ENCODE measurements around the gene HMX1. TPM values are rescaled to one million over a fixed set of nuclear protein-coding genes. Genes with fewer than 3 reads are reported as not detected.

HMX1 gene
- total and polyA plus RNA-seq, 3 experiments from 2014 or later = not detected

DNA sequence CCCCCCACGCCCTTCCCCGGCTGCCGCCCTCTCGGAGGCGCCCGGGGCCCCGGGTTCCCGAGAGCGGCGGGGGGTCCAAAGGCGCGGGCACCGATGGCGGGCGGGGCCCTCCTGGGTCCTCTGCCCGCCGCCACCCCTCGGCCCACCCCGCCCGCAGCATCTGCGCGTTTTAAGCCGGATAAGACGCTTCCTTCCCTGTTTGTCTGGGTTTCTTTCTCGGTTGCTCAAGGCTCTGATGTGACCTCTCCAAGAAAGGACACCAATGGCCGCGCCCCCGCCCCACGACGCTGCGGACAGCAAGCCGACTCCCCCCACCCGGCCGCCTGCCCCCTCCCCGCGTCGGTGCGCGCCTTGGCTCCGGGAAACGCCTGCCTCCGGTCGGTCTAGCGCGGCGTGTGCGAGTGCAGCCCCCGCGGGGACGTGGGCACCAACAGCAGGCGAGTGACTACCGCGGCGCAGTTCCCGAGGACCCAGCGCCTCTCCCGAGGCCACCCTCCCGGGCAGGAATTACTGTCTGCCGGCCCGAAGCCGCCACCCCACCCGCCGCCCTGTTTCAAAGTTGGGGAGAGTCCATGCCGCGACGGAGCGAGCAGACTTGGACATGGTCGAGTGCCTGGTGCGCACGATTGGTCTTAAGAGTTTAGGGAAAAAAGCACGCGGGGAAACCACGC lies 21.1 kb upstream of the HMX1 start:
- Histone ChIP-seq H3K4me1 (ENCODE audit: insufficient read depth, low read length) (no peaks in the 10 kb centered on the region), H3K36me3 (ENCODE audit: insufficient read depth, low read length) (no peaks in the 10 kb centered on the region), H3K9me3 (ENCODE audit: low read length) (no peaks in the 10 kb centered on the region), H3K27ac (ENCODE audit: low read depth, low read length) (no peak overlapping the region), H3K4me3 (ENCODE audit: low read length) (no peak overlapping the region), H3K27me3 (ENCODE audit: insufficient read depth, low read length, poor library complexity, severe bottlenecking) (peaks cover 4% of the 10 kb centered on the region)
- Mint-ChIP-seq H3K36me3 (no peaks in the 10 kb centered on the region), H3K27me3 (peaks cover 18 to 32% of the 10 kb centered on the region in 2 donors), H3K4me1 (peaks cover 0 to 3% (median 0%) of the 10 kb centered on the region in 3 donors), H3K27ac (no peak overlapping the region), H3K9me3 (peaks cover 0 to 2% (median 0%) of the 10 kb centered on the region in 5 donors), H3K4me3 (no peak overlapping the region)
- DNase-seq = no peak
- ChIA-PET CTCF (no interaction called here), POLR2A (no interaction called here)

DNA sequence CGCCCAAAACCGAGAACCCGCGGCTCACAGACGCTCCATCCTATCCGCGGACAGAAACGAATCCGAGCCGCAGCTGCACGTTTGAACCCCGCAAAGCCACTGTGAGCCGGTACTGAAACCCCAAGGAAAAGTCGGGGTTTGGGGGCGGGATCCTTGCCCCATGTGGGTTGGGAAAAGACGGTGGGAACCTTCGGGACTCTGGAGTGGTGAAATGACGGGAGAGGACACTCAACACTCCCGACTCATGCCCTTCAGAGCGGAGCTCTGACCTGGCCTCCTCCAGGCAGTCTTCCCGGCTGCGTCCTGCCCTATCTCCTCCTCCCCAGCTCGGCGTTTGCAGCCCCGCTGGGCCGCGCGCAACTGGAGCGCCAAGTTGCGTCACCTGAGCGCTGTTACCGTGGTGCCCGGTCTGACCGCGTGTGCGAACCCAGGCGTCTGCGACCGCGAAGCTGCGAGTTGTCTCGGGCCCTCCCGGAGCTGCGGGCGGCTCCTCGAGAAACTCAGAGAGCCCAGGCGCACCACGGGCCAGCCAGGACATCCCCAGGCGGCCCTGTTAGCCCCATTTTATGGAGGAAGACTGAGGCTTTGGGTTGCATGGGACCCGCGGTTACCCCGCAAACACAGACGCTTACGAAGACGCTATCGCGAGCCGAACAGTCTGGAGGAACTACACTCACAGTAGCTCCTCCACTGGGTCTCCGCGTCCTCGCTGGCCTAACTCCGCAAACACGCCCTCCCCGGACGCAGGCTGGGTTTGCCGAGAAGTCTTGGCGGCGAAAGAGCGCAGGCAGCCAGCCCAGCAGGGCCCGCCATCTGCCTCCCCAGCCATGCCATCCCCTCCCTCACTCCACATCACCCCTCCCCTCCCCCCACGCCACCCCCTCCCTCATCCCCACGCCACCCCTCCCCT lies 20.3 kb upstream of the HMX1 start:
- Histone ChIP-seq H3K27ac (ENCODE audit: low read depth, low read length) (no peak overlapping the region), H3K27me3 (ENCODE audit: insufficient read depth, low read length, poor library complexity, severe bottlenecking) (peaks cover 4% of the 10 kb centered on the region), H3K4me3 (ENCODE audit: low read length) (no peak overlapping the region), H3K36me3 (ENCODE audit: insufficient read depth, low read length) (no peaks in the 10 kb centered on the region), H3K4me1 (ENCODE audit: insufficient read depth, low read length) (no peaks in the 10 kb centered on the region), H3K9me3 (ENCODE audit: low read length) (no peaks in the 10 kb centered on the region)
- Mint-ChIP-seq H3K27me3 (peaks cover 25 to 38% of the 10 kb centered on the region in 2 donors), H3K9me3 (peaks cover 0 to 6% (median 0%) of the 10 kb centered on the region in 5 donors), H3K36me3 (no peaks in the 10 kb centered on the region), H3K27ac (no peak overlapping the region), H3K4me1 (peaks cover 0 to 3% (median 0%) of the 10 kb centered on the region in 3 donors), H3K4me3 (no peak overlapping the region)
- ChIA-PET POLR2A (no interaction called here), CTCF (no interaction called here)
- no peak for DNase-seq

DNA sequence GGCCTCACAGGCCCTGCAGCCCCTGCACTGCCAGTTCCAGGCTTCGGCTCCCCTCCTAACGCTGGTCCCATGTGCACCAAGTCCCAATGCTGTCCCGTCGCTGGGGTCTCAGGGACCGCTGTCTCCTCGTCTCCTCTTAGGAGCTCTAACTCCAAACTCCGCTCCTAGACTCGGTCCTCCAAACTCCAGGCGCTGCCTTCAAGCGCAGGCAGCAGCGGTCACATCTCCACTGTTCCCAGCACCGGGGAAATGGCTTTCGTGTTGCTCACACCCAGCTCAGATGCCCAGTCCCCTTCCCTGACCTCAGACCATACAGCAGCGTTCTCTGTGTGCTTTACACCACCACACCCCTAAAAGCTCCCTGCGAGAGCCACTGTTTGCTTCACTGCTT lies 19.6 kb upstream of the HMX1 start:
- ChIA-PET POLR2A (no interaction called here), CTCF (no interaction called here)
- DNase-seq = no peak
- H3K9me3 ChIP-seq (ENCODE audit: low read length) = no peaks in the 10 kb centered on the region
- Mint-ChIP-seq H3K36me3 (no peaks in the 10 kb centered on the region), H3K4me1 (peaks cover 0 to 3% (median 0%) of the 10 kb centered on the region in 3 donors), H3K27ac (peak overlapping the region in 1 of 8 donors; percentile 24), H3K9me3 (peaks cover 0 to 13% (median 2%) of the 10 kb centered on the region in 5 donors), H3K4me3 (no peak overlapping the region), H3K27me3 (peaks cover 26 to 44% of the 10 kb centered on the region in 2 donors)
- no peak overlapping the region for H3K27ac ChIP-seq (ENCODE audit: low read depth, low read length)
- no peaks in the 10 kb centered on the region for H3K36me3 ChIP-seq (ENCODE audit: insufficient read depth, low read length)
- no peak overlapping the region for H3K4me3 ChIP-seq (ENCODE audit: low read length)
- H3K27me3 ChIP-seq (ENCODE audit: insufficient read depth, low read length, poor library complexity, severe bottlenecking) = peaks cover 4% of the 10 kb centered on the region
- no peaks in the 10 kb centered on the region for H3K4me1 ChIP-seq (ENCODE audit: insufficient read depth, low read length)

DNA sequence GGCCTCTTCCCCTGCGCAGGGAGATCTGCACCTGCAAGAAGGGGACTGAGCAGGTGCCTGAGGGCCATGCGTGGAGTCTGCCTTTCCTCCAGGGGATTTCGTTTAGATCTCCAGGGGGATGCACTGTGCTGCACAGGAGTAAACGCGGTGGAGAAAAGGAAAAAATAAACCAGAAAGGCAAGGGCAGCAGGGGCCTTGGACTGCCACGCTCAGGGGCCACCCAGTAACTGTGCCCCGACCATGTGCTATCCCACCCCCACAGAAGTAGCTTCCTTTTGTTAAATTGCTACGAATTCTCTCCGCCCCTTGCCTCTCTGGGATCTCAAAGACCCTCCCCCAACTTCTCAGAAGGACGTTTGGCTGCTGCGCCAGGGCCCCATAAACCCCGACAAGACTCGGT lies 17.2 kb upstream of the HMX1 start:
- ChIA-PET CTCF (no interaction called here), POLR2A (no interaction called here)
- H3K27ac Mint-ChIP-seq = no peak overlapping the region
- no peak overlapping the region for H3K27ac ChIP-seq (ENCODE audit: low read depth, low read length)
- peaks cover 28 to 44% of the 10 kb centered on the region in 2 donors for H3K27me3 Mint-ChIP-seq
- H3K9me3 ChIP-seq (ENCODE audit: low read length) = no peaks in the 10 kb centered on the region
- no peaks in the 10 kb centered on the region for H3K36me3 Mint-ChIP-seq
- H3K4me3 ChIP-seq (ENCODE audit: low read length) = no peak overlapping the region
- H3K4me1 Mint-ChIP-seq = no peaks in the 10 kb centered on the region
- H3K27me3 ChIP-seq (ENCODE audit: insufficient read depth, low read length, poor library complexity, severe bottlenecking) = no peaks in the 10 kb centered on the region
- H3K36me3 ChIP-seq (ENCODE audit: insufficient read depth, low read length) = no peaks in the 10 kb centered on the region
- no peaks in the 10 kb centered on the region for H3K4me1 ChIP-seq (ENCODE audit: insufficient read depth, low read length)
- H3K4me3 Mint-ChIP-seq = no peak overlapping the region
- H3K9me3 Mint-ChIP-seq = peaks cover 0 to 15% (median 5%) of the 10 kb centered on the region in 5 donors
- no peak for DNase-seq

DNA sequence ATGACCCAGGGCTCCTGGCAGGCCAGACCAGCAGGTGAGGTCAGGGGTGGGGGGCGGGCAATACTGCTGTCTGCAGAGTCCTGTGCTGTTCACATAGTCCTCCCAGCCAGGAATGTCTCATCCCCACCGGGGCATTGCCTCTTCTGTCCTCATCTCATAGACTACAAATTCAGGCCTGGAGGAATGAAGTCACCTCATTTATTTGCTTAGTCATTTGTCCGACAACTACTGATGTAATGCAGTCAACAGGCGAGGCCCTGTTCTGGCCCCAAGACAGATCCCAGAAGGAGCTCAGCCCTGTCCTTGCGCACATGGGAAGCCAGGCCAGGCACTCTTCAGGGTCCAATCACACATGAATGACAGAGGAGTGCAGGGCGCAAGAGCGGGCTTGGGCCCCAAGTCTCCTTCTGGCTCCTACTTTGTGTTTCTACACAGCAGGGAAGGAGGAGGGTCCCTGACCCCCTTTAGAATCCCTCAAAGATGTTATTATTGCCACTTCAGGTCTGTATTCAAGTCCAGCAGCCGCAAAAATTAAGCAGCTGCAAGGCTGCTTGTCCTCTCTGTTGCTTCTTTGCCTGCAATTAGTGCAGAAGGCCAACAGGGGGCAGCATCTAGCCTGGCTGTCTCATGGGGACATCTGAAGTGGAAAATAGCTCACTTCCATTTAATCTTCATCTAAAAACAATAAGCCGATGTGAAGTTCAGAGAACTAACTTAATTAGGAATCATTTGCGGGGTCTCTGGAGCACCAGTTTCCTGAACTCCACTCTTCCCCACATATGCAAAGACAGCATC lies 15.2 kb upstream of the HMX1 start:
- ChIA-PET CTCF (no interaction called here), POLR2A (no interaction called here)
- no peak overlapping the region for H3K27ac Mint-ChIP-seq
- no peaks in the 10 kb centered on the region for H3K4me1 Mint-ChIP-seq
- DNase-seq = no peak
- peaks cover 0 to 15% (median 5%) of the 10 kb centered on the region in 5 donors for H3K9me3 Mint-ChIP-seq
- no peak overlapping the region for H3K4me3 ChIP-seq (ENCODE audit: low read length)
- H3K9me3 ChIP-seq (ENCODE audit: low read length) = no peaks in the 10 kb centered on the region
- H3K27ac ChIP-seq (ENCODE audit: low read depth, low read length) = no peak overlapping the region
- H3K4me1 ChIP-seq (ENCODE audit: insufficient read depth, low read length) = no peaks in the 10 kb centered on the region
- H3K27me3 Mint-ChIP-seq = peaks cover 30 to 43% of the 10 kb centered on the region in 2 donors
- H3K36me3 ChIP-seq (ENCODE audit: insufficient read depth, low read length) = no peaks in the 10 kb centered on the region
- no peaks in the 10 kb centered on the region for H3K36me3 Mint-ChIP-seq
- no peaks in the 10 kb centered on the region for H3K27me3 ChIP-seq (ENCODE audit: insufficient read depth, low read length, poor library complexity, severe bottlenecking)
- no peak overlapping the region for H3K4me3 Mint-ChIP-seq

DNA sequence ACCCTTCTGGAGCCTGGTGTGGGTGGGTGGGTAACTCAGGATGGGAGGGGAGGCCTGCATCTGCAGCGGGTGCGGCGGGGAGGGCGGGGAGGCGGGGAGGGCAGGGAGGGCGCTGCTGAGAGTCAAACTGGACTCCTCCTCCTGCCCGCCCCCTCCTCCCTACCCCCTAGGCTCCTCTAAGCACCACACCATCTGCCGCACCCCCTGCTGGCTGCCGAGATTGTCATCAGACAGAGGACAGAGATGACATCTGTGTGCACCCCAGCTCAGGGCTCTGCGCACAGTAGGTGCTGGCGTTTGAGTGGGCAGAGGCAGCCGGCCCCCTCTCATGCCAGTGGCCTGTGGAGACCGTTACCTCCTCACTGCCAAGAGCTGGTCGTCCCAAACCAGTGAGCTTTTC lies 10.6 kb upstream of the HMX1 start:
- Mint-ChIP-seq H3K27me3 (peaks cover 20 to 40% of the 10 kb centered on the region in 2 donors), H3K4me3 (no peak overlapping the region), H3K36me3 (no peaks in the 10 kb centered on the region), H3K27ac (no peak overlapping the region), H3K9me3 (peaks cover 0 to 12% (median 5%) of the 10 kb centered on the region in 5 donors), H3K4me1 (peaks cover 0 to 3% (median 0%) of the 10 kb centered on the region in 3 donors)
- Histone ChIP-seq H3K27me3 (ENCODE audit: insufficient read depth, low read length, poor library complexity, severe bottlenecking) (no peaks in the 10 kb centered on the region), H3K4me1 (ENCODE audit: insufficient read depth, low read length) (no peaks in the 10 kb centered on the region), H3K4me3 (ENCODE audit: low read length) (no peak overlapping the region), H3K9me3 (ENCODE audit: low read length) (no peaks in the 10 kb centered on the region), H3K36me3 (ENCODE audit: insufficient read depth, low read length) (no peaks in the 10 kb centered on the region), H3K27ac (ENCODE audit: low read depth, low read length) (no peak overlapping the region)
- ChIA-PET CTCF (no interaction called here), POLR2A (no interaction called here)
- no peak for DNase-seq

DNA sequence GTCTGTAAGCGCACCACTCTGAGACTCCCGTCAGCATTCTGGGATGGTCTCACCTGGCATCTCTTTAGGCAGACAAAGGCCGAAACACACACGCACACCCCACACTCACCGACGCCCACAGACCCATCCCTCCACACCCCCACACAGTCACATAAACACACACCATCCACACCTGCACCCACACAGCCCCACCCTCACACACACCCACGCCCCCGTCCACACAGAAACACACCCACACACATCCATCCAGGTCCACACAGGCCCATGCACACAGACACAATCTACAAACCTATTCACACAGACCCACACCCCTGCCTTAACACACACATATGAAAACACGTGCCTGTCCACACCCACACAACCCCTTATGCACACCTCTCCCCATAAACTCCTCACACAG lies 9.2 kb upstream of the HMX1 start:
- peaks cover 21 to 43% of the 10 kb centered on the region in 2 donors for H3K27me3 Mint-ChIP-seq
- POLR2A ChIA-PET = no interaction called here
- no peaks in the 10 kb centered on the region for H3K9me3 ChIP-seq (ENCODE audit: low read length)
- H3K4me3 Mint-ChIP-seq = no peak overlapping the region
- H3K27ac Mint-ChIP-seq = no peak overlapping the region
- no peak overlapping the region for H3K27ac ChIP-seq (ENCODE audit: low read depth, low read length)
- H3K4me3 ChIP-seq (ENCODE audit: low read length) = no peak overlapping the region
- H3K27me3 ChIP-seq (ENCODE audit: insufficient read depth, low read length, poor library complexity, severe bottlenecking) = no peaks in the 10 kb centered on the region
- peaks cover 0 to 3% (median 0%) of the 10 kb centered on the region in 3 donors for H3K4me1 Mint-ChIP-seq
- CTCF ChIA-PET = no interaction called here
- no peaks in the 10 kb centered on the region for H3K4me1 ChIP-seq (ENCODE audit: insufficient read depth, low read length)
- no peak for DNase-seq
- no peaks in the 10 kb centered on the region for H3K36me3 ChIP-seq (ENCODE audit: insufficient read depth, low read length)
- H3K36me3 Mint-ChIP-seq = no peaks in the 10 kb centered on the region
- peaks cover 0 to 7% (median 2%) of the 10 kb centered on the region in 5 donors for H3K9me3 Mint-ChIP-seq

DNA sequence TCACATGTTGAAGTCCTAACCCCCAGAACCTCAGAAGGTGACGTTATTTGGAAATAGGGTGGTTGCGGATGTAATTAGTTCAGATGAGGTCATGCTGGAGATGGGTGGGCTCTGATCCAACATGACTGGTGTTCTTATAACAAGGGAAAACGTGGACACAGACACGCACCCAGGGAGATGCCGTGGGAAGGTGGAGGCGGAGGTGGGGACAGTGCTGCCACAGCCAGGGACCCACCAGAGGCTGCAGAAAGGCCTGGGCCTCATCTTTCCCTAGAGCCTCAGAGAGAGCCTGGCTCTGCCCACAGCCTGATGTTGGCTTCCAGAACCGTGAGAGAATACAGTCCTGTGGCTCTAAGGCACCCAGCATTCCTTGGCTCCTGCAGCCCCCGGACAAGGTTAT lies 7.9 kb upstream of the HMX1 start:
- Mint-ChIP-seq H3K4me3 (no peak overlapping the region), H3K27me3 (peaks cover 25 to 50% of the 10 kb centered on the region in 2 donors), H3K4me1 (peaks cover 0 to 3% (median 0%) of the 10 kb centered on the region in 3 donors), H3K9me3 (peaks cover 0 to 5% (median 1%) of the 10 kb centered on the region in 5 donors), H3K36me3 (no peaks in the 10 kb centered on the region), H3K27ac (no peak overlapping the region)
- no peaks in the 10 kb centered on the region for H3K36me3 ChIP-seq (ENCODE audit: insufficient read depth, low read length)
- no peak overlapping the region for H3K27ac ChIP-seq (ENCODE audit: low read depth, low read length)
- DNase-seq = no peak
- ChIA-PET CTCF (no interaction called here), POLR2A (no interaction called here)
- H3K4me3 ChIP-seq (ENCODE audit: low read length) = no peak overlapping the region
- no peaks in the 10 kb centered on the region for H3K9me3 ChIP-seq (ENCODE audit: low read length)
- H3K27me3 ChIP-seq (ENCODE audit: insufficient read depth, low read length, poor library complexity, severe bottlenecking) = no peaks in the 10 kb centered on the region
- H3K4me1 ChIP-seq (ENCODE audit: insufficient read depth, low read length) = no peaks in the 10 kb centered on the region

Measured in CD8-positive, alpha-beta memory T cell (primary cell).